ENCODE results near the gene FREM1.

Gene FREM1

DNA sequence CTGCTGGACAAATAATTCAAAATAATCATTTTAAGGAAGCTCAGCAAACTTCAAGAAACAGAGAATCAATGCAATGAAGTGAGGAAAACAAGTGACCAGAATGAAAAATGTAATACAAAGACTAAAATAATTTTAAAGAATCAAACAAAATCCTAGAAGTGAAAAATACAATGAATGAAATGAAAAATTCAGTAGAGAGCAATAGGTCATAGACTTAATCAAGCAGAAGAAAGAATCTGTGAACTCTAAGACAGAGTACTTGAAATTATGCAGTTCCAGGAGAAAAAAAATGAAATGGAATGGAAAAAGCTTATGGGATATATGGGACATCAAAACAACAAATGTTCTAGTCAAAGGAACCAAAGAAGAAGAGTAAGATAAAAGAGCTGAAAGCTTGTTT lies 205.1 kb downstream of the FREM1 start:
- no peak for DNase-seq (ENCODE audit: low read depth in 2 of 2)

DNA sequence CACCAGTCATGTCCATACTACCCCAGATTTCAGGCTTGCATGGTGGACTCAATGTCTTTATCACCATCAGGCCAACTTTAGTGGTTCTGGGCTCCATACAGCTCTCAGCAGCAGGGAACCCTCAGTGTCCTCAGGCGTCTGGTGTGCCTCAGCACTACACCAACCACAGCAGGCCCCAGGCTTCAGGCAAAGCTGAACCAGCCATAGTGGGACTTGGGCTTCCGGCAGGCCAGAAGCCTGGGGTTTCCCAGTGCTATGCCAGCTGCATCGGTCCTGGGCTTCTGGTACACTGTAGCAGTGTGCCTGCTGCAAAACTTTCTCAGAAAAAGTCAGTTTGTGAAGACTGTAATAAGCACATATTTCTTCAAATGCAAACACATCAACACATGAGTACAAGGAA lies 205.9 kb downstream of the FREM1 start:
- no peak for DNase-seq (ENCODE audit: low read depth in 2 of 2)

DNA sequence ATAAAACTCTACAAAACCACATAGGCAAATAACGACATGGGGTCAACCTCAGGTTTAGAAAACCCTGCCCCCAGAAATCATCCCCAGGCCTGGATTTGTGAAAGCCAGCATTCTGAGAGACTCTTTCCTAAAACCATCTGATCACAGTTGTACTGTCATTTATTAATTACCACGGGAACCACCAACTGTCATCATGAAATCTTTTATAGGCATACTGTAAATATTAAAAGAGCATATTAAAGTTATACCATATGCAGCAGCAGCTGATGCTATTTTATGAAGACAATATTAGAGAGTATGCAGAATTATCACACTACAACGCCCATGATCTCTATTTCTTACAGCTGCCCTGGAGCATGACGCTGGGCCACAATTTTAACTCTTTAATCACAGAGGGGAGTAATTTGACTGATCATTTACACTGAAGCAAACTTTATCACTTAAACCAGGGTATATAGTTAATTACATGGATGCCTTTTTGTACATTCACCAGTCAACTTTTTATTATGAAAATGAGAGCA lies 208.0 kb downstream of the FREM1 start:
- DNase-seq (ENCODE audit: low read depth in 2 of 2), result no peak

DNA sequence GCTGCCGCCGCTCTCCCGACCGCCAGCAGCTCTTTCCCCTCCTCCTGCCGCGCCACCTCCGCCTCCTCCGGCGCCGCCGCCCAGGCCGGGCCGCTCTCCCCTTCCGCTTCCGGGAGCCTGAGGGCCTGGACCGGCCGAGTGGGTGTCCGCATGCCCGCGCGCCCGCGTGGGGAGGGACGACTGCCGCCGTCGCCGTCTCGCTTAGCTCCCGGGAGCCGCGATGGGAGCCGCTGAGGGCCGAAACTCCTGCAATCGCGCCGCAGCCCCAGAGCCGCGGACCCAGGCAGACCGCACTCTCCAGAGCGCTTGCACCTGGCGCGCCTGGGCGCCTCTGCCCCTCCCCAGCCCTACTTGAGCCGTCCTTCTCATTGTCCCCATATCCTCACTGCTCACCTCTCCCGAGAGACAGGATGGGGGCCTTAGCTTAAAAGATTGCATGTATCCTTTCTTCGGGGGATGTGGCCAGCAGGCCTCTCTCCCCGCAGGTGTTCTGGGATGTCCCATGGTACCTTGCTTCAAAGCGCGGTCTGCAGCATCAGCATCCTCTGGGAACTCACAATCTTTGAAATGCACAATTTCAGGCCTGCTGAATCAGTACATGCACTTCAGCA lies 216.9 kb downstream of the FREM1 start, which contains the start of gene ZDHHC21:
TSS of gene ZDHHC21 (minus strand) at position 182 of the 611 bp plus-strand sequence. CDS start 19,092 bp downstream, outside the sequence.
- peak; percentile 29 to 41 for DNase-seq (ENCODE audit: low read depth in 2 of 2)

DNA sequence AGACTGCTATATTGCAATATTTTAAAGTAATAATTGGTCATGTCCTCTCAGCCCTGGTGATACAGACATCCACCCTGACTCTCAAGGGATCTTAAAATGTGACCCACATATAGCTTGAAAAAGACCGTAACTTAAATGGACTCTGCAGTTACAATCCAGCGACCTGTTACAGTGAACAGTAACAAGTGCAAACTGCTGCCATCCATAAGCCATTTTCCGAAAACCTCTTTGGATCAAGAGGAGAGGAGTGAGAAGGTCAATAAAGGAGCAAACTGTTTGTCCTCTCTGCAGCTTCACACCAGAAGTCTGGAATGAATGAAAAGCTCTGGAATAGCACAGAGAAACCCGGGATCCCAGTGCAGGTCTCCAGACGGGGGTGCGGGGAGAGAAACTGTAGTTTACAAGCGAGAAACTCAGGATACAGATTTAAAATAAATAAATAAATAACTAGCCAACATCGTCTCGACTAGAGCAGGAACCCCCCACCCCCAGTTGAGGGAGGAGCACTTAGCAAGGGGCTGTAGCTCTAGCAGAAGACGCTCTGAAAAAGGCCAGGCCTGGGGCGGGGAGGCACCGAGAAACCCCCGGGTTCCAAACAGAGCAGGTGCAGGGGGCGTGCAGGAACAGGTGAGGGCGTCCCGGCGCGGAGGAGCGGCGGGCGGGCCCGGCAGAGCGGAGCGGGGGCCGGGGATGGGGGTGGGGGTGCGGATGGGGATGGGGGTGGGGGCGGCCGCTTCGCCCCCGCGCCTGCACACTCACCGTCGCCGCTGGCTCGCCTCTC lies 217.6 kb downstream of the FREM1 start:
- DNase-seq (ENCODE audit: low read depth in 2 of 2), result peak in 1 of 2 donors; percentile 19

DNA sequence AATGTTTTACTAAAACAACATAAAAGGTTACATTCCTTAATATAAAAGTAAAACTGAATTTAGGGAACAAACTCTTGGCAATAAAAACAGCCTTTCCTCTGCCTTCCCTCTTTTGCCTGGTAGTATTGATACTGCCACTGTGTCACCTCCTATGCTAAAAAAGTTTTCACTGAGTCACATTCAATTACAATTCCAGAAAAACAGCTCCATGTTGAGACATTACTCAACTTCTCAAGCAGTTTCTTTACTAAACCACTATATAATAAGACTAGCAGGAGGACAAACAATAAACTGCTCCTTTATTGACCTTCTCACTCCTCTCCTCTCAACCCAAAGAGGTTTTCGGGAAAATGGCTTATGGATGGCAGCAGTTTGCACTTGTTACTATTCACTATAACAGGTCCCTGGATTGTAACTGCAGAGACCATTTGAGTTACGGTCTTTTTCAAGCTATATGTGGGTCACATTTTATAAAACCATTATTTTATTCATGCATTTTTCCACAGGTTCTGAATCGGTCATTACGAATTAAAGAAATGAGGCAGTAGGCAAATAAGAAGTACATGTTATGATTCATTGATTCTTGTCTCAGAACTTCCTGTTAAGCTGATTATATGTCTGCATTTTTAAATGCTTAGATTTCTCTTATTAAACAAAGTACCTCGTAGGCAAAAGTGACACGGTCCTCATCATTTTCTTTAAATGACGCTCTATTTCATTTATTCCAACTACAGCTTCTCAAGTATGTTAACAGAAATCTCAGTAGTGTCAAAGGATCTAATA lies 219.1 kb downstream of the FREM1 start:
- DNase-seq (ENCODE audit: low read depth in 2 of 2), result no peak

DNA sequence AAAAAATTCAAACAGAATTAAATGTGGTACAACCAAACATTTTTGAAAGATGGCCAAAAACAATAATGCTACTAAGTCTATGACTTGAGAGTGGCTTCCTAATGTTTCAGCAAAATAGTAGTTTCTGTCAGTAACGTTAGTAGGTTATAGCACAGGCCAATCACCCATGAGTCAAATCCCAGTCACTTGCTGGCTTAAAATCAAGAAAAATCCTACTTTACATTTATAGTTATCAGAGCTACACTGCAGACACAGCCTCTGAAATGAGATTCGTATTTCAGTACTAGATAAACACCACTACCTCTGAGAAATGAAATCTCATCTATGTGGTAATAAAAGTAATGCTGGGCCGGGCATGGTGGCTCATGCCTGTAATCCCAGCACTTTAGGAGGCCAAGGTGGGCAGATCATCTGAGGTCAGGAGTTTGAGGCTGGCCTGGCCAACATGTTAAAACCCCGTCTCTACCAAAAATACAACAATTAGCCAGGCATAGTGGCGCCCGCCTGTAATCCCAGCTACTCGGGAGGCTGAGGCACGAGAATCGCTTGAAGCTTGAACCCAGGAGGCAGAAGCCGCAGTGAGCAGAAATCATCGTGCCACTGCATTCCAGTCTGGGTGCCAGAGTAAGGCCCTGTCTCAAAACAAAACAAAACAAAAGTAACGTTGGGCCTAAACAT lies 223.0 kb downstream of the FREM1 start:
- no peak for DNase-seq (ENCODE audit: low read depth in 2 of 2)

DNA sequence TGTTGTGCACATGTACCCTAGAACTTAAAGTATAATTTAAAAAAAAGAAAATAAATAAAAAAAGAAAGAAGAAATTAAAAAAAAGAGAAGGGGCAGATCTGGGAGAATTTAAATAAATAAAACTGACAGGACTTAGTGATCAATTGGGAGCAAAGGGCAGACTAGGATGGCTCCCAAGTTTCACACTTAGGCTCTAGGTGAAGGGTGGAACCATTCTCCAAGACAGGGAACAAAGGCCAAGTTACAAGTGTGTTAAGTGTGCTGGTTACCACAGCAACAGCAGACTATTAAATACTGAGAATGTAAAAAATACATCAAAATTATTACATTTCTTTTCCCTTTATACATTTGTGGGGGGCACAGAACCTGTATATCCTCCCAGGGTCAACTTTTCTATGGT lies 224.1 kb downstream of the FREM1 start:
- DNase-seq (ENCODE audit: low read depth in 2 of 2), result no peak
